ENCODE data around the gene REC8.
A peak's percentile ranks its signal among the peaks of the same experiment; 100 is the strongest.

Gene REC8

DNA sequence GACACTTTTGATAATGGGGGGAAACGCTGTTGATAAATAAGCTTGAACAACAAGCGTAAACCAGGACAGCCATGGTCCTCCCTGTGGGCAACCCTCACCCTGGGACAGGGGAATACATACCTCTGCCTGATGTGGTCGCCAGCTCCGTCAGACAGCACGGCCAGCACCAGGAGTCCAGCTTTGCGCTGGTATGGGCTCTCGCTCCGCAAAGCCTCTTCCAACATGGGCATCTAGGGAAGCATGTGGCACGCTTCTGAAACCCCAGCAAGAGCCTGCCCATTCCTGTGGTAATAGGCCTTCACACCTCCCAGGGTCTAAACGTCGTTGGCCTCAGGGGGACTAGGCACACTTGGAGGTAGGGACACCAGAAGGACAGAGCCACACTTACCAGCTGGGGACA is 13.9 kb downstream of the REC8 start:
- no peak for TF ChIP-seq CTCF (conservative IDR thresholded peaks at IDR 0.05; ENCODE audit: low read depth, low read length)
- no peak overlapping the region for H3K4me3 ChIP-seq (ENCODE audit: low read depth, low read length)
- no peak for DNase-seq (ENCODE audit: low read depth)

GRCh38 chr14:24186831-24187538 is 15.1 kb downstream of the REC8 start:
- no peak for DNase-seq (ENCODE audit: low read depth)
- TF ChIP-seq CTCF (conservative IDR thresholded peaks at IDR 0.05; ENCODE audit: low read depth, low read length), result no peak
- no peak overlapping the region for H3K4me3 ChIP-seq (ENCODE audit: low read depth, low read length)

DNA sequence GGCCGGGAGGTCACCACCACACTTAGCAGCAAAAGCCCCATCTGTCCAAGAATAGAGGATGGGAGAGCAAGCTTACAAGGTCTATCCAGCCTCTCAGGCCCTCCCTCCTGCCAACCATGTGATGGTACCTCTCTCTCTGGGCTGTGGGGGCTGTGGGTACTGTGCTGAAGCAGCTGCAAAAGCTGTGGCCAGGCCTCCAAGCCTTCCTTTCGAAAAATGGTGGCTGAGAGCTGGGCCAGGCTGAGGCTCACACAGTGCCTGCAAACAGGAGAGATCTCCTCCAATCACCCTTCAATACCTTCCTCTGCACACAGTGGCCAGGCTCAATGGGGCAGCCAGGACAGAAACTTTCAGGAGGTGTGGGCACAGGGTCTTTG is 15.6 kb downstream of the REC8 start:
- TF ChIP-seq CTCF (conservative IDR thresholded peaks at IDR 0.05; ENCODE audit: low read depth, low read length), result no peak
- no peak for DNase-seq (ENCODE audit: low read depth)
- H3K4me3 ChIP-seq (ENCODE audit: low read depth, low read length), result peak overlapping the region; percentile 81

DNA sequence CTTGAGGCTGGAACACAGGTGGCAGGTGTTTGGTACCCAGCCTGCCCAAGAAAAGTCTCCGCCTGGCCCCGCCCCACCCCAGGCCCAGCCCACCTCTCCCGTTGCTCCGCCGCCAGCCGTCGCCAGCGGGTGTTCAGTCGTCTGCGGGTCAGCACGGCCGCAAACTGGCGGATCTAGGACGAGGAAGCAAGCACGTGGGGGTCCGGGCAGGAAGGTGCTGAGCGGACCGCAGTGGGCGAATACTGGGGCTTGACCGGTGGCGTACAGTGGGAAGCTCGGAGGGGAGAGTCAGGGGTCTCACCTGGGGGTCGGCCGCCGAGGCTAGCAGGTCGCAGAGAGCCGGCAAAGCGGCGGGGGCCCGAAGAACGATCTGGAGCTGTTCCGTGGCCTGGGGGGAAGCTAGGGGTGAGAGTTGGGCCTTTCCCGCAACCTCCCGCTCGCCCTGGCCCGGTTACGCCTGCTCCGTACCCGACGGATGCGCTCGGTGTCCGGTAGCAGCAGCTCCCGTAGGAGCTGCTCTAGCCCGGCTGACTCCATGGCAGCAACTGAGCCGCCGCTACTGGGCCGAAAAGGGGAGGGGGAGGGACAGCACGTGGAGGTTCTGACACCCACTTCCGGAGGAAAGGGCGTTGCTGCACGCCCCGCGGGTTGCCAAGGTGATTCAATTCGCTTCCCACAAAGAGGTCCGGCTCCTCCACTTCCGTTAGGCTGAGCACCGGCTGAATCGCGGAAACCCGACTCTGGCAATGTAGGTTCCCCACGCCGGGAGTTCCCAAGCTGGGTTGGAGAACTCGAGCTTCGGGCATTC is 16.6 kb downstream of the REC8 start, which contains the start of gene IPO4:
Gene IPO4, minus strand, starts transcription at position 566 of the 808 bp plus-strand sequence. Its CDS starts 29 bp downstream, at position 537.
- peak within 1 kb of the TSS; percentile 81 for H3K4me3 ChIP-seq (ENCODE audit: low read depth, low read length)
- no peak for TF ChIP-seq CTCF (conservative IDR thresholded peaks at IDR 0.05; ENCODE audit: low read depth, low read length)
- peak; percentile 99 for DNase-seq (ENCODE audit: low read depth)

DNA sequence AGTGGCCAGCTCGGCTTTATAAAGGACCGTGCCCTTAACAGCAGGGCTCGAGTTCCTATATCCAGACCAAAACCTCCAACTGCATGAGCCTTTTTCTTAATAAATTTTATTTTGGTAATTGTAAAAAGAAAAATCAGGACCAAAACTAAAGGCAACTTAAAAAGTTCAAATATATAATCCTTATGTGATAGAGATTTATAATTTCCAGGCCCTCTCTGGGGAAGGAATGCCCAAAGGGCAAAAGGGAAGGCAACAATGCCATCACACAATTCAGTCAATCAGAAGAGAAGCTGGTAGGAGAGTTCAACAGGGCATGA is 17.1 kb downstream of the REC8 start:
- peak overlapping the region; percentile 41 for H3K4me3 ChIP-seq (ENCODE audit: low read depth, low read length)
- DNase-seq (ENCODE audit: low read depth), result no peak
- TF ChIP-seq CTCF (conservative IDR thresholded peaks at IDR 0.05; ENCODE audit: low read depth, low read length), result no peak

DNA sequence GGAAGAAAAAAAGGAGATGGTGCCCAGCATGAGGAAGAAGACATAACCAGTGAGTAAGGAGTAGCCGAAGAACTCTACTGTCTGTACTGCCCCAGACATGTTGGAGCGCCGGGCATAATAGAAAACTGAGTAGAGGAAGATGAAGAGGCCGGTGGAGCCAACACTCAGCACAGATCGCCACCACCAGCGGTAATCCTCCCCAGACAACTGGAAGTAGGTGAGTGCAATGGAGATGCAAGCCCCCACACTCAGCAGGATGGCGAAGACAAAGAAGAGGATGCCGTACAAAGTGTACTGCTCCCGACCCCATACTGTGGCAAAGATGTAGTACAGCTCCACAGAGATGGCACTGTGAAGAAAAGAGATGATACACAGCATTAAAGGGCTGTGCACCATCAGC is 17.6 kb downstream of the REC8 start:
- DNase-seq (ENCODE audit: low read depth), result no peak
- no peak for TF ChIP-seq CTCF (conservative IDR thresholded peaks at IDR 0.05; ENCODE audit: low read depth, low read length)
- no peak overlapping the region for H3K4me3 ChIP-seq (ENCODE audit: low read depth, low read length)

Measured in choroid plexus epithelial cell (primary cell).